ENCODE measurements around the gene PDZD7.

PDZD7 gene

GRCh38 chr10:100968863-100969186, 62.1 kb downstream of the PDZD7 start:
- ChIA-PET POLR2A (no interaction called here), CTCF (interaction anchor here (0.8 to 3.2 kb wide), 12 partner anchors 11 to 54 kb away, joined by 3 to 13 read pairs (median 6); no protein-coding TSS in a partner anchor)
- no peak for TF ChIP-seq CTCF (IDR thresholded peaks at IDR 0.05; ENCODE audit: control extremely low read depth, extremely low read depth, low read depth, missing control alignments)
- DNase-seq (ENCODE audit: extremely low spot score), result no peak

- no peak for TF ChIP-seq CTCF (IDR thresholded peaks at IDR 0.05; ENCODE audit: control extremely low read depth, extremely low read depth, low read depth, missing control alignments)
- ChIA-PET CTCF (interaction anchor here (0.8 to 3.2 kb wide), 14 partner anchors 10 to 54 kb away, joined by 3 to 13 read pairs (median 6); partner anchors contain the start of gene LZTS2), POLR2A (no interaction called here)
- DNase-seq (ENCODE audit: extremely low spot score), result no peak
These were observed 62.7 kb downstream of the PDZD7 start for GRCh38 chr10:100968062-100968736.

- ChIA-PET CTCF (interaction anchor here (0.9 to 3.2 kb wide), 9 partner anchors 9 to 128 kb away, joined by 3 to 13 read pairs (median 4); partner anchors contain the start of gene LZTS2), POLR2A (no interaction called here)
- no peak for TF ChIP-seq CTCF (IDR thresholded peaks at IDR 0.05; ENCODE audit: control extremely low read depth, extremely low read depth, low read depth, missing control alignments)
- DNase-seq (ENCODE audit: extremely low spot score), result no peak
These were observed 63.6 kb downstream of the PDZD7 start for GRCh38 chr10:100967332-100967731.

GRCh38 chr10:100966887-100967286, 64.0 kb downstream of the PDZD7 start:
- no peak for DNase-seq (ENCODE audit: extremely low spot score)
- no peak for TF ChIP-seq CTCF (IDR thresholded peaks at IDR 0.05; ENCODE audit: control extremely low read depth, extremely low read depth, low read depth, missing control alignments)
- ChIA-PET POLR2A (no interaction called here), CTCF (interaction anchor here (1.1 to 3.2 kb wide), 7 partner anchors 9 to 129 kb away, joined by 3 to 13 read pairs (median 4); no protein-coding TSS in a partner anchor)

GRCh38 chr10:100965820-100966219, 65.1 kb downstream of the PDZD7 start:
- ChIA-PET POLR2A (no interaction called here), CTCF (interaction anchor here (1.3 to 1.7 kb wide), 8 partner anchors 9 to 49 kb away, joined by 3 to 8 read pairs (median 4); partner anchors contain the start of gene LZTS2)

GRCh38 chr10:100963826-100964225, 67.1 kb downstream of the PDZD7 start:
- TF ChIP-seq CTCF (IDR thresholded peaks at IDR 0.05; ENCODE audit: control extremely low read depth, extremely low read depth, low read depth, missing control alignments), result no peak
- POLR2A ChIA-PET, result no interaction called here
- DNase-seq (ENCODE audit: extremely low spot score), result no peak
- CTCF ChIA-PET, result interaction anchor here (1.8 kb wide), 1 partner anchor 10 kb away, joined by 6 read pairs; no protein-coding TSS in a partner anchor

More at GRCh38 chr10:100965820-100966219, 65.1 kb downstream of the PDZD7 start:
- DNase-seq (ENCODE audit: extremely low spot score), result no peak
- no peak for TF ChIP-seq CTCF (IDR thresholded peaks at IDR 0.05; ENCODE audit: control extremely low read depth, extremely low read depth, low read depth, missing control alignments)

All from GM10248 (cell line).